ENCODE results near the gene CDCA5. TPM values are rescaled to one million over a fixed set of nuclear protein-coding genes. Genes with fewer than 3 reads are reported as not detected.

CDCA5 gene
- total and polyA plus RNA-seq, 9 donors: 0.38 to 2.8 (median 0.79) TPM; not detected in 1

GRCh38 chr11:65071907-65072630 is 11.8 kb downstream of the CDCA5 start:
- intact Hi-C loops (cut with DNase I): no loop called here
- H3K4me1 ChIP-seq (ENCODE audit: insufficient read depth): no peaks in the 10 kb centered on the region
- WGBS, 3 donors: 58 to 66% (median 65%) methylated on average over 4 of the region's 4 CpGs

GRCh38 chr11:65069217-65069616 is 14.6 kb downstream of the CDCA5 start:
- 63 to 65% (median 63%) methylated on average over 9 of the region's 9 CpGs for WGBS, 3 donors

More at GRCh38 chr11:65071907-65072630, 11.8 kb downstream of the CDCA5 start:
- no peak overlapping the region for H3K4me3 ChIP-seq
- H3K27me3 ChIP-seq: no peaks in the 10 kb centered on the region
- TF ChIP-seq POLR2A (IDR thresholded peaks at IDR 0.05): no peak
- no peak for TF ChIP-seq CTCF (IDR thresholded peaks at IDR 0.05)
- no peak for TF ChIP-seq EP300 (IDR thresholded peaks at IDR 0.05)
- no peak overlapping the region for H3K27ac ChIP-seq
- H3K9me3 ChIP-seq: no peaks in the 10 kb centered on the region
- H3K36me3 ChIP-seq: no peaks in the 10 kb centered on the region
- DNase-seq: no peak

GRCh38 chr11:65067446-65067845 is 16.4 kb downstream of the CDCA5 start:
- Histone ChIP-seq H3K27me3 (no peaks in the 10 kb centered on the region), H3K4me3 (no peak overlapping the region), H3K4me1 (ENCODE audit: insufficient read depth) (no peaks in the 10 kb centered on the region), H3K36me3 (no peaks in the 10 kb centered on the region), H3K27ac (no peak overlapping the region), H3K9me3 (no peaks in the 10 kb centered on the region)
- no peak for TF ChIP-seq CTCF (IDR thresholded peaks at IDR 0.05)
- TF ChIP-seq EP300 (IDR thresholded peaks at IDR 0.05): no peak
- TF ChIP-seq POLR2A (IDR thresholded peaks at IDR 0.05): no peak
- intact Hi-C loops (cut with DNase I): no loop called here
- WGBS, 3 donors: 73 to 81% (median 75%) methylated on average over 9 to 10 of the region's 10 CpGs
- DNase-seq: no peak

More at GRCh38 chr11:65069217-65069616, 14.6 kb downstream of the CDCA5 start:
- Histone ChIP-seq H3K9me3 (no peaks in the 10 kb centered on the region), H3K4me1 (ENCODE audit: insufficient read depth) (no peaks in the 10 kb centered on the region), H3K4me3 (no peak overlapping the region), H3K27ac (no peak overlapping the region), H3K36me3 (no peaks in the 10 kb centered on the region), H3K27me3 (no peaks in the 10 kb centered on the region)
- no peak for TF ChIP-seq POLR2A (IDR thresholded peaks at IDR 0.05)
- no peak for TF ChIP-seq CTCF (IDR thresholded peaks at IDR 0.05)
- no peak for TF ChIP-seq EP300 (IDR thresholded peaks at IDR 0.05)
- intact Hi-C loops (cut with DNase I): no loop called here
- no peak for DNase-seq

- no peaks in the 10 kb centered on the region for H3K9me3 ChIP-seq
- intact Hi-C loops (cut with DNase I): no loop called here
- WGBS, 3 donors: 52 to 80% (median 76%) methylated on average over 3 to 4 of the region's 4 CpGs
- no peaks in the 10 kb centered on the region for H3K27me3 ChIP-seq
- no peak overlapping the region for H3K4me3 ChIP-seq
- no peak overlapping the region for H3K27ac ChIP-seq
- TF ChIP-seq CTCF (IDR thresholded peaks at IDR 0.05) (no peak), POLR2A (IDR thresholded peaks at IDR 0.05) (no peak), EP300 (IDR thresholded peaks at IDR 0.05) (no peak)
- no peaks in the 10 kb centered on the region for H3K36me3 ChIP-seq
- DNase-seq: no peak
- H3K4me1 ChIP-seq (ENCODE audit: insufficient read depth): no peaks in the 10 kb centered on the region
These were observed 17.0 kb downstream of the CDCA5 start for GRCh38 chr11:65066805-65067291.

All from ovary (tissue), 9 donors.